Sigmoid colon (tissue), 7 donors: Measurements from ENCODE around the gene PLXNB2. TPM values are rescaled to one million over a fixed set of nuclear protein-coding genes. Genes with fewer than 3 reads are reported as not detected.

Experiments
- DNase-seq: peaks from one replicate; pipeline ENCODE4 v3.0.0-alpha.2; 2019
- H3K27ac ChIP-seq, 4 donors: fragments of 200-600 bp; sonication (generic); one replicate each; pipeline ENCODE4 v1.5.1; 2016 to 2019; ENCODE audit warnings: mild to moderate bottlenecking in 1 of 4
- H3K27me3 ChIP-seq, 3 donors: fragments of 200-600 bp; sonication (generic); one replicate each; pipeline ENCODE4 v1.5.1; 2019; ENCODE audit warnings: mild to moderate bottlenecking in 1 of 3
- H3K36me3 ChIP-seq, 4 donors: fragments of 200-600 bp; sonication (generic); one replicate each; pipeline ENCODE4 v1.5.1; 2016 to 2019
- H3K4me1 ChIP-seq, 4 donors: fragments of 200-600 bp; sonication (generic); one replicate each; pipeline ENCODE4 v1.5.1; 2017 to 2019
- H3K4me3 ChIP-seq, 4 donors: fragments of 200-600 bp; sonication (generic); one replicate each; pipeline ENCODE4 v1.5.1; 2017 to 2019; ENCODE audit warnings: mild to moderate bottlenecking in 2 of 4, moderate library complexity in 1 of 4
- H3K9me3 ChIP-seq, 4 donors: fragments of 200-600 bp in 3 of 4; sonication (generic) in 3 of 4; one replicate each; pipeline versions ENCODE4 v1.5.1 to v1.6.1; 2013 to 2019
- CTCF ChIP-seq, 4 experiments: fragments of 450-650 bp in 3 of 4; fragments of 200-600 bp in 1 of 4; IDR thresholded peaks; one replicate each; pipeline ENCODE4 v1.5.1; 2016 to 2019; ENCODE audit warnings: antibody characterized with exemption in 4 of 4, mild to moderate bottlenecking in 3 of 4, moderate library complexity in 2 of 4
- EP300 ChIP-seq, 4 donors: sonication (generic); formaldehyde crosslinking; IDR thresholded peaks; one replicate each; pipeline ENCODE4 v1.6.1; 2017; ENCODE audit warnings: antibody characterized with exemption in 4 of 4
- POLR2A ChIP-seq, 2 donors: fragments of 450-650 bp; IDR thresholded peaks; one replicate each; pipeline ENCODE4 v1.6.1; 2016; ENCODE audit warnings: antibody characterized with exemption in 2 of 2, mild to moderate bottlenecking in 2 of 2, moderate library complexity in 2 of 2
- POLR2AphosphoS5 ChIP-seq, 4 donors: sonication (generic); formaldehyde crosslinking; IDR thresholded peaks; one replicate each; pipeline ENCODE4 v1.6.1; 2017; ENCODE audit warnings: antibody characterized with exemption in 4 of 4
- WGBS, 2 donors: extraction: QIAGEN DNeasy Blood & Tissue Kit; methylation state at CpG; one replicate each; pipeline ENCODE4 v1.1.7; 2013; 5-methylcytosine and 5-hydroxymethylcytosine counted together
- intact Hi-C: fragments of 100-400 bp; cut with DNase I; formaldehyde crosslinking; loops from one replicate; pipeline ENCODE4 v1.15.1; 2023
- polyA plus RNA-seq, 3 donors: library from polyadenylated mRNA; stranded (reverse); fragments of 200-250 nt; gene quantifications; one replicate each; pipeline ENCODE4 v1.2.3, GENCODE V29; 2013
- total RNA-seq, 4 donors: library from RNA; depleted of rRNA; stranded (reverse); fragments of >200 nt; gene quantifications; one replicate each; pipeline ENCODE4 v1.1.0, GENCODE V29; 2016
- donor health status: healthy with polysubstance abuse.
- donor health status: Bipolar disorder and iron deficiency.
- donor health status: healthy.

Gene PLXNB2
- 100 to 1,000 TPM in 1 of 4 donors, 10 to 100 TPM in 3; 60.4 to 150 (median 68.7) TPM for total RNA-seq
- polyA plus RNA-seq, result 100 to 1,000 TPM in 1 of 3 donors, 10 to 100 TPM in 2; 18.6 to 142 (median 35.8) TPM

- no peaks in the 10 kb centered on the region for H3K36me3 ChIP-seq
- H3K9me3 ChIP-seq, result no peaks in the 10 kb centered on the region
- H3K27ac ChIP-seq, result peak within 1 kb of the TSS; percentile 89 to 96 (median 90)
- H3K4me1 ChIP-seq, result peaks cover 3 to 70% (median 58%) of the 10 kb centered on the region in 4 donors
- WGBS, 2 donors, result 0% methylated on average over 104 of the region's 105 CpGs
- peak within 1 kb of the TSS; percentile 66 to 83 (median 80) for H3K4me3 ChIP-seq
- H3K27me3 ChIP-seq, result no peaks in the 10 kb centered on the region
- TF ChIP-seq EP300 (IDR thresholded peaks at IDR 0.05) (no peak), POLR2AphosphoS5 (IDR thresholded peaks at IDR 0.05) (peak; percentile 56 to 84 (median 80))
- peak; percentile 93 for DNase-seq
- intact Hi-C loops, result loop anchor here (2.0 kb wide), 1 partner anchor 20 kb away; the partner anchor contains the start of gene DENND6B
Observed at GRCh38 chr22:50306753-50307749, at the start of gene PLXNB2. Gene PLXNB2, minus strand, starts transcription at chr22:50307646. Its CDS starts 17,062 bp downstream, at chr22:50290584.

GRCh38 chr22:50357222-50357621 lies 49.8 kb upstream of the PLXNB2 start:
- Histone ChIP-seq H3K9me3 (no peaks in the 10 kb centered on the region), H3K27me3 (no peaks in the 10 kb centered on the region), H3K4me3 (no peak overlapping the region), H3K27ac (no peak overlapping the region), H3K36me3 (peaks cover 0 to 19% (median under 1%) of the 10 kb centered on the region in 4 donors), H3K4me1 (peaks cover 0 to 10% (median 3%) of the 10 kb centered on the region in 4 donors)
- no peak for DNase-seq
- TF ChIP-seq POLR2AphosphoS5 (IDR thresholded peaks at IDR 0.05), result no peak
- no peak for TF ChIP-seq CTCF (IDR thresholded peaks at IDR 0.05)
- no peak for TF ChIP-seq POLR2A (IDR thresholded peaks at IDR 0.05)
- TF ChIP-seq EP300 (IDR thresholded peaks at IDR 0.05), result no peak
- intact Hi-C loops, result no loop called here
- 88 to 97% methylated on average over 1 of the region's 1 CpG for WGBS, 2 donors

- H3K4me3 ChIP-seq, result no peak overlapping the region
- H3K27ac ChIP-seq, result no peak overlapping the region
- H3K4me1 ChIP-seq, result peaks cover 0 to 10% (median 3%) of the 10 kb centered on the region in 4 donors
- DNase-seq, result no peak
- no peak for TF ChIP-seq CTCF (IDR thresholded peaks at IDR 0.05)
- no peak for TF ChIP-seq POLR2A (IDR thresholded peaks at IDR 0.05)
- no peak for TF ChIP-seq EP300 (IDR thresholded peaks at IDR 0.05)
- TF ChIP-seq POLR2AphosphoS5 (IDR thresholded peaks at IDR 0.05), result no peak
- WGBS, 2 donors, result 91 to 93% methylated on average over 8 of the region's 8 CpGs
- H3K9me3 ChIP-seq, result no peaks in the 10 kb centered on the region
- peaks cover 0 to 28% (median 3%) of the 10 kb centered on the region in 4 donors for H3K36me3 ChIP-seq
- intact Hi-C loops, result no loop called here
- H3K27me3 ChIP-seq, result no peaks in the 10 kb centered on the region
Observed at GRCh38 chr22:50356186-50356585, 48.7 kb upstream of the PLXNB2 start.

- Histone ChIP-seq H3K4me1 (peaks cover 0 to 22% (median 14%) of the 10 kb centered on the region in 4 donors), H3K9me3 (no peaks in the 10 kb centered on the region), H3K4me3 (no peak overlapping the region), H3K27ac (no peak overlapping the region), H3K36me3 (peaks cover 0 to 11% (median 3%) of the 10 kb centered on the region in 4 donors), H3K27me3 (no peaks in the 10 kb centered on the region)
- WGBS, 2 donors, result 62 to 82% methylated on average over 2 of the region's 2 CpGs
- DNase-seq, result no peak
- TF ChIP-seq EP300 (IDR thresholded peaks at IDR 0.05) (no peak), POLR2AphosphoS5 (IDR thresholded peaks at IDR 0.05) (no peak), POLR2A (IDR thresholded peaks at IDR 0.05) (no peak), CTCF (IDR thresholded peaks at IDR 0.05) (no peak)
- intact Hi-C loops, result loop anchor here (5.0 kb wide), 1 partner anchor 159 kb away; the partner anchor contains the start of genes LMF2 and NCAPH2
Observed at GRCh38 chr22:50348058-50348457, 40.6 kb upstream of the PLXNB2 start.

- no peak for TF ChIP-seq POLR2AphosphoS5 (IDR thresholded peaks at IDR 0.05)
- no peak for TF ChIP-seq POLR2A (IDR thresholded peaks at IDR 0.05)
- no peak for TF ChIP-seq CTCF (IDR thresholded peaks at IDR 0.05)
- no peak for TF ChIP-seq EP300 (IDR thresholded peaks at IDR 0.05)
- Histone ChIP-seq H3K36me3 (peaks cover 0 to 8% (median 2%) of the 10 kb centered on the region in 4 donors), H3K9me3 (no peaks in the 10 kb centered on the region), H3K27ac (no peak overlapping the region), H3K4me1 (peaks cover 0 to 23% (median 17%) of the 10 kb centered on the region in 4 donors), H3K4me3 (no peak overlapping the region), H3K27me3 (no peaks in the 10 kb centered on the region)
- intact Hi-C loops, result loop anchor here (5.0 kb wide), 1 partner anchor 160 kb away; the partner anchor contains the start of genes LMF2 and NCAPH2
- WGBS, 2 donors, result 88 to 91% methylated on average over 8 of the region's 8 CpGs
- no peak for DNase-seq
Observed at GRCh38 chr22:50347157-50347556, 39.7 kb upstream of the PLXNB2 start.
